ENCODE data around the gene ZNF500. TPM values are rescaled to one million over a fixed set of nuclear protein-coding genes. Genes with fewer than 3 reads are reported as not detected.

ZNF500 gene
- total RNA-seq, 1 donor from 2014 or later = 13.1 TPM

GRCh38 chr16:4768549-4769305 lies 1.8 kb upstream of the ZNF500 start:
- peak; percentile 98 for DNase-seq (ENCODE audit: low spot score)
- Mint-ChIP-seq H3K4me1 (ENCODE audit: low read depth) (peaks cover 29% of the 10 kb centered on the region), H3K27ac (ENCODE audit: unreplicated experiment) (peak overlapping the region; percentile 95), H3K9me3 (ENCODE audit: low read depth) (no peaks in the 10 kb centered on the region), H3K36me3 (ENCODE audit: low read depth) (peaks cover 1% of the 10 kb centered on the region), H3K27me3 (ENCODE audit: low read depth) (no peaks in the 10 kb centered on the region), H3K4me3 (ENCODE audit: unreplicated experiment) (peak overlapping the region; percentile 82)
- TF ChIP-seq, protein P1, sequence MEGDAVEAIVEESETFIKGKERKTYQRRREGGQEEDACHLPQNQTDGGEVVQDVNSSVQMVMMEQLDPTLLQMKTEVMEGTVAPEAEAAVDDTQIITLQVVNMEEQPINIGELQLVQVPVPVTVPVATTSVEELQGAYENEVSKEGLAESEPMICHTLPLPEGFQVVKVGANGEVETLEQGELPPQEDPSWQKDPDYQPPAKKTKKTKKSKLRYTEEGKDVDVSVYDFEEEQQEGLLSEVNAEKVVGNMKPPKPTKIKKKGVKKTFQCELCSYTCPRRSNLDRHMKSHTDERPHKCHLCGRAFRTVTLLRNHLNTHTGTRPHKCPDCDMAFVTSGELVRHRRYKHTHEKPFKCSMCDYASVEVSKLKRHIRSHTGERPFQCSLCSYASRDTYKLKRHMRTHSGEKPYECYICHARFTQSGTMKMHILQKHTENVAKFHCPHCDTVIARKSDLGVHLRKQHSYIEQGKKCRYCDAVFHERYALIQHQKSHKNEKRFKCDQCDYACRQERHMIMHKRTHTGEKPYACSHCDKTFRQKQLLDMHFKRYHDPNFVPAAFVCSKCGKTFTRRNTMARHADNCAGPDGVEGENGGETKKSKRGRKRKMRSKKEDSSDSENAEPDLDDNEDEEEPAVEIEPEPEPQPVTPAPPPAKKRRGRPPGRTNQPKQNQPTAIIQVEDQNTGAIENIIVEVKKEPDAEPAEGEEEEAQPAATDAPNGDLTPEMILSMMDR (IDR thresholded peaks at IDR 0.05) = no peak

DNA sequence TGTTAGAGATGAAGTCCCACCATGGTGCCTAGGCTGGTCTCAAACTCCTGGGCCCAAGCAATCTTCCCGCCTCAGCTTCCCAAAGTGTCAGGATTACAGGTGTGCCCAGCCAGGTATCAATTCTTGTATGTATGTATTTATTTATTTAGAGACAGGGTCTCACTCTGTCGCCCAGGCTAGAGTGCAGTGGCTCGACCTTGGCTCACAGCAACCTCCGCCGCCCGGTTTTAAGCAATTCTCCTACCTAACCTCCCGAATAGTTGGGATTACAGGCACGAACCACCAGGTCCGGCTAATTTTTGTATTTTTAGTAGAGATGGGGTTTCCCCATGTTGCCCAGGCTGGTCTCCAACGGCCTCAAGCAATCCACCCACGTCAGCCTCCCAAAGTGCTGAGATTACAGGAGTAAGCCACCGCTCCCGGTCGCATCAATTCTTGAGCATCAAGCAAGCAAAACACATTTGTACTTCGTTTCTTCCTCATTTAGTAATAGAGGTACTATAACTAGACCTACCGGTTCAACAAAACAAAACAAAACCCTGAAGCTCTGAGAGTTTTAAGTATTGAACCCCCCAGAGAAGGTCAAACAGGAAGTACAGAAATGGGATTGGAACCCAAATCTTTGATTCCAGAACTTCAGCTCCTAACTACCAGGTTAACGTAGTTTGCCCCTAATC lies 1.0 kb upstream of the ZNF500 start:
- Mint-ChIP-seq H3K9me3 (ENCODE audit: low read depth) (no peaks in the 10 kb centered on the region), H3K4me3 (ENCODE audit: unreplicated experiment) (peak overlapping the region; percentile 82), H3K36me3 (ENCODE audit: low read depth) (peaks cover 2% of the 10 kb centered on the region), H3K4me1 (ENCODE audit: low read depth) (peaks cover 29% of the 10 kb centered on the region), H3K27ac (ENCODE audit: unreplicated experiment) (peak overlapping the region; percentile 95), H3K27me3 (ENCODE audit: low read depth) (no peaks in the 10 kb centered on the region)
- no peak for DNase-seq (ENCODE audit: low spot score)
- TF ChIP-seq, protein P1 (IDR thresholded peaks at IDR 0.05) = no peak

DNA sequence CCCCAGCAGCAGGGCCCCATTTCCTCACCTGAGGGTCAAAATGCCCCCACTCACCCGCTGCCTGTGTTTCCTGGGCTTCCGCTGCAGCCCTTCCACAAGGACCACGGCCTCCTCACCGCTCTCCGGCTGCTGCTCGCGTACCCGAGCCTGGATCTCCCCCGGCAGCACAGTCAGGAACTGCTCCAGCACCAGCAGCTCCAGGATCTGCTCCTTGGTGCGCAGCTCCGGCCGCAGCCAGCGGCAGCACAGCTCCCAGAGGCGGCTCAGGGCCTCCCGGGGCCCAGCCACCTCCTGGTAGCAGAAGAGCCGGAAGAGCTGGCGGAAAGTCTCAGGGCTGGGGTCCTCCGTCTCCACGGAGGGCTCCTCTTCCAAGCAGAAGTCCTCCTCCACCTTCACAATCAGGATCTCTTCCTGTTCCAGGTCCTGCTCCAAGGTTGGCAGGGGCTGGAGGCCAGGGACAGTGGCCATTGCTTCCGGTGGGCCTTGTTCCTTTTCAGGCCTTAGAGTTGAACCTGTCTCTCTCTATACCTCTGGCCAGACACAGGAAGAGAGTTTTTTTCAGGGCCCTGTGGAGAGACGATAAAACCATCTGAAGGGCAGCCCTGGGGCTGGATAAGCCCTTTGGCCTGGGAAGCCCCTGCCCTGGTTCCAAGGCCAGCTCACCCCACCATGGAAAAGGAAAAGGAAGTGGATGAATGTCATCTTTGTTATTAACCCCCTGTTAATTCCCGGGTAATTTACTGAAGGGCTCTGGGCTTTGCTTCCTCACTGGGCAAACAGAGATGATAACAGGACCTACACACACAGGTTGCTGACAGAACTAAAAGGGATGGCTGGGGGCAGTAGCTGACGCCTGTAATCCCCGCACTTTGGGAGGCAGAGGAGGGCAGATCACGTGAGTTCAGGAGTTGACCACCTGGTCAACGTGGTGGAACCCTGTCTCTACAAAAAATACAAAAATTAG lies 1.2 kb downstream of the ZNF500 start:
- peak overlapping the region; percentile 85 for H3K27ac Mint-ChIP-seq (ENCODE audit: unreplicated experiment)
- H3K4me3 Mint-ChIP-seq (ENCODE audit: unreplicated experiment) = peak overlapping the region; percentile 82
- H3K9me3 Mint-ChIP-seq (ENCODE audit: low read depth) = no peaks in the 10 kb centered on the region
- H3K27me3 Mint-ChIP-seq (ENCODE audit: low read depth) = no peaks in the 10 kb centered on the region
- TF ChIP-seq, protein P1 (IDR thresholded peaks at IDR 0.05) = no peak
- H3K4me1 Mint-ChIP-seq (ENCODE audit: low read depth) = peaks cover 29% of the 10 kb centered on the region
- peaks cover 7% of the 10 kb centered on the region for H3K36me3 Mint-ChIP-seq (ENCODE audit: low read depth)
- DNase-seq (ENCODE audit: low spot score) = no peak

DNA sequence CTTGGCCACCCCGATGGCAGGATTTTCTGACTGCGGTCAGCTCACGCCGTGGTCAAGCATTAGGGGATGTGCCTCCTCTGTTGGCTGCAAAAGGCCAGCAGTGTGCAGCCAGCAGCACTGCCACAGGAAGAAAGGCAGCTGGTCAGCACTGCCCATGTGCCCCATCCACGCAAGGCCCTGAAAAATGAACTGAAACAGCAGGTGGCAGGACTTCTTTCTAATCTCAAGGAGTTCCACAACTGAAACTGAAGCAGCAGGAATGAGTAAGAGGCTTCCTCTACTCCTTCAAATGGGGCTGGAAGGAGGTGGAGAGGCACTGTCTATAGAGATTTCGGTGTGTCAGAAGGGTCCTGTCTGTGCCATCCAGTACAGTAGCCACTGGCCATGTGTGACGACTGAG lies 3.2 kb downstream of the ZNF500 start:
- peaks cover 22% of the 10 kb centered on the region for H3K4me1 Mint-ChIP-seq (ENCODE audit: low read depth)
- H3K9me3 Mint-ChIP-seq (ENCODE audit: low read depth) = no peaks in the 10 kb centered on the region
- peaks cover 16% of the 10 kb centered on the region for H3K36me3 Mint-ChIP-seq (ENCODE audit: low read depth)
- H3K4me3 Mint-ChIP-seq (ENCODE audit: unreplicated experiment) = no peak overlapping the region
- H3K27ac Mint-ChIP-seq (ENCODE audit: unreplicated experiment) = no peak overlapping the region
- no peak for DNase-seq (ENCODE audit: low spot score)
- TF ChIP-seq, protein P1 (IDR thresholded peaks at IDR 0.05) = no peak
- H3K27me3 Mint-ChIP-seq (ENCODE audit: low read depth) = no peaks in the 10 kb centered on the region

DNA sequence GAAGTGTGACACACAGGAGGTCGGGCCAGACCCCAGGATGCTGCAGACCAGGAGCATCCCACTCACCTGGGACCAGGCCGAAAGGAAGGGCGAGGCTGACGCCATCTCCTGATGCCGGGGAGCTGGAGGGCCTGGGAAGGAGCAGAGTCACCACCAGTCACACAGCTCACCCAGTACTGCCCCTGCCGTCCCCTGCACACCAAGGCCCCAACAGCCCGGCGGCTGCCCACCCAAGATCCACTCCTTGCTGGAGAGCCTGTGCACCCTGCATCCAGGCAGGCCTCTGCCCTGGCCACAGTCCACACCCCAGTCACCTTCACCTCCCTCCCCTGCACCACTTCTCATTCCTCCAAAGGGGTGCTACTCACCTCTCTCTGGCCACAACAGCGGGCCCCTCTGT lies 4.8 kb downstream of the ZNF500 start:
- DNase-seq (ENCODE audit: low spot score) = no peak
- Mint-ChIP-seq H3K36me3 (ENCODE audit: low read depth) (peaks cover 22% of the 10 kb centered on the region), H3K27me3 (ENCODE audit: low read depth) (no peaks in the 10 kb centered on the region), H3K27ac (ENCODE audit: unreplicated experiment) (no peak overlapping the region), H3K4me3 (ENCODE audit: unreplicated experiment) (no peak overlapping the region), H3K9me3 (ENCODE audit: low read depth) (no peaks in the 10 kb centered on the region), H3K4me1 (ENCODE audit: low read depth) (peaks cover 10% of the 10 kb centered on the region)
- TF ChIP-seq, protein P1 (IDR thresholded peaks at IDR 0.05) = no peak
